Effector memory CD8-positive, alpha-beta T cell (primary cell): Measurements from ENCODE around the gene ORAI1.
A peak's percentile ranks its signal among the peaks of the same experiment; 100 is the strongest.
"Not testable (repeated sequence)": the region's sequence is repeated elsewhere in the genome, so short reads cannot be mapped to it uniquely, and the experiment has no call there.

Experiments
- ATAC-seq: fragments of 150-1000 bp; cut with Tn5 transposase; replicated peaks from 2 replicates; pipeline ENCODE4 v1.10.0; 2021; ENCODE audit warnings: mild to moderate bottlenecking, moderate library complexity
- DNase-seq, 3 experiments: peaks; one replicate each; pipeline ENCODE4 v3.0.0; 2021
- H3K27ac Mint-ChIP-seq, 2 donors: one replicate each; pipeline ENCODE4 v1.8.0; 2022; ENCODE audit warnings: mild to moderate bottlenecking in 2 of 2, mixed read lengths in 2 of 2, moderate library complexity in 2 of 2
- H3K27me3 Mint-ChIP-seq, 2 donors: one replicate each; pipeline ENCODE4 v1.8.0; 2022; ENCODE audit warnings: mixed read lengths in 2 of 2
- H3K36me3 Mint-ChIP-seq: one replicate; pipeline ENCODE4 v1.8.0; 2022; ENCODE audit warnings: mild to moderate bottlenecking, moderate library complexity, mixed read lengths; ENCODE audit not compliant: insufficient read depth
- H3K4me1 Mint-ChIP-seq, 2 donors: one replicate each; pipeline ENCODE4 v1.8.0; 2022; ENCODE audit warnings: low read depth in 2 of 2, mixed read lengths in 2 of 2
- H3K4me3 Mint-ChIP-seq, 2 donors: one replicate each; pipeline ENCODE4 v1.8.0; 2022; ENCODE audit warnings: mild to moderate bottlenecking in 2 of 2, mixed read lengths in 2 of 2, moderate library complexity in 2 of 2
- H3K9me3 Mint-ChIP-seq, 2 donors: one replicate each; pipeline ENCODE4 v1.8.0; 2022; ENCODE audit warnings: mixed read lengths in 2 of 2

Gene ORAI1

GRCh38 chr12:121618659-121619233 is 7.6 kb upstream of the ORAI1 start:
- Mint-ChIP-seq H3K4me3 (no peak overlapping the region), H3K27me3 (no peaks in the 10 kb centered on the region), H3K27ac (no peak overlapping the region), H3K36me3 (peaks cover 18% of the 10 kb centered on the region), H3K4me1 (peaks cover 9 to 14% of the 10 kb centered on the region in 2 donors), H3K9me3 (no peaks in the 10 kb centered on the region)
- ATAC-seq (no peak), DNase-seq (no peak)

- H3K4me3 Mint-ChIP-seq: no peak overlapping the region
- no peaks in the 10 kb centered on the region for H3K27me3 Mint-ChIP-seq
- H3K27ac Mint-ChIP-seq: peak overlapping the region; percentile 4 to 29
- ATAC-seq (no peak), DNase-seq (no peak)
- H3K36me3 Mint-ChIP-seq: peaks cover 19% of the 10 kb centered on the region
- H3K9me3 Mint-ChIP-seq: no peaks in the 10 kb centered on the region
- peaks cover 7 to 10% of the 10 kb centered on the region in 2 donors for H3K4me1 Mint-ChIP-seq
These were observed 5.9 kb upstream of the ORAI1 start for GRCh38 chr12:121620333-121620891.

GRCh38 chr12:121626853-121627640 is 717 bp downstream of the ORAI1 start:
- H3K27ac Mint-ChIP-seq: peak overlapping the region; percentile 97 to 98
- DNase-seq (peak; percentile 77 to 85 (median 81)), ATAC-seq (peak; percentile 56)
- H3K9me3 Mint-ChIP-seq: no peaks in the 10 kb centered on the region
- H3K4me1 Mint-ChIP-seq: peaks cover 49% of the 10 kb centered on the region in 2 donors
- H3K36me3 Mint-ChIP-seq: peaks cover 59% of the 10 kb centered on the region
- no peaks in the 10 kb centered on the region for H3K27me3 Mint-ChIP-seq
- peak overlapping the region; percentile 96 to 97 for H3K4me3 Mint-ChIP-seq

- Mint-ChIP-seq H3K4me1 (peaks cover 58% of the 10 kb centered on the region in 2 donors), H3K36me3 (peaks cover 64% of the 10 kb centered on the region), H3K9me3 (no peaks in the 10 kb centered on the region), H3K27ac (peak overlapping the region; percentile 97 to 98), H3K27me3 (no peaks in the 10 kb centered on the region), H3K4me3 (peak overlapping the region; percentile 96 to 97)
- no peak for ATAC-seq
- DNase-seq: no peak
These were observed 1.7 kb downstream of the ORAI1 start for GRCh38 chr12:121628037-121628436.

- H3K36me3 Mint-ChIP-seq: peaks cover 63% of the 10 kb centered on the region
- no peaks in the 10 kb centered on the region for H3K9me3 Mint-ChIP-seq
- H3K4me1 Mint-ChIP-seq: peaks cover 61 to 62% of the 10 kb centered on the region in 2 donors
- H3K4me3 Mint-ChIP-seq: peak overlapping the region; percentile 96 to 97
- no peak for ATAC-seq
- no peaks in the 10 kb centered on the region for H3K27me3 Mint-ChIP-seq
- H3K27ac Mint-ChIP-seq: peak overlapping the region; percentile 97 to 98
- no peak for DNase-seq
These were observed 2.2 kb downstream of the ORAI1 start for GRCh38 chr12:121628536-121628935.

GRCh38 chr12:121630791-121631355 is 4.5 kb downstream of the ORAI1 start:
- DNase-seq (no peak), ATAC-seq (no peak)
- H3K4me1 Mint-ChIP-seq: peaks cover 60 to 62% of the 10 kb centered on the region in 2 donors
- H3K9me3 Mint-ChIP-seq: no peaks in the 10 kb centered on the region
- H3K27ac Mint-ChIP-seq: peak overlapping the region; percentile 97 to 98
- H3K36me3 Mint-ChIP-seq: peaks cover 61% of the 10 kb centered on the region
- peak overlapping the region; percentile 96 to 97 for H3K4me3 Mint-ChIP-seq
- H3K27me3 Mint-ChIP-seq: no peaks in the 10 kb centered on the region

- ATAC-seq (no peak), DNase-seq (no peak)
- Mint-ChIP-seq H3K36me3 (peaks cover 59% of the 10 kb centered on the region), H3K27me3 (no peaks in the 10 kb centered on the region), H3K27ac (peak overlapping the region; percentile 77 to 98), H3K4me1 (peaks cover 65 to 66% of the 10 kb centered on the region in 2 donors), H3K9me3 (no peaks in the 10 kb centered on the region), H3K4me3 (peak overlapping the region; percentile 96 to 97)
These were observed 6.0 kb downstream of the ORAI1 start for GRCh38 chr12:121632069-121632970.

- not testable (repeated sequence) for H3K27me3 Mint-ChIP-seq, H3K27ac Mint-ChIP-seq, H3K4me3 Mint-ChIP-seq, H3K9me3 Mint-ChIP-seq, DNase-seq, ATAC-seq
- peaks cover 62 to 65% of the 10 kb centered on the region in 2 donors for H3K4me1 Mint-ChIP-seq
- peaks cover 56% of the 10 kb centered on the region for H3K36me3 Mint-ChIP-seq
These were observed 7.5 kb downstream of the ORAI1 start for GRCh38 chr12:121633833-121634196.

GRCh38 chr12:121634836-121635235 is 8.5 kb downstream of the ORAI1 start:
- Mint-ChIP-seq H3K36me3 (peaks cover 50% of the 10 kb centered on the region), H3K4me3 (peak overlapping the region; percentile 52 to 67), H3K9me3 (no peaks in the 10 kb centered on the region), H3K27ac (peak overlapping the region; percentile 41 to 96), H3K27me3 (no peaks in the 10 kb centered on the region), H3K4me1 (peaks cover 54 to 58% of the 10 kb centered on the region in 2 donors)
- ATAC-seq: no peak
- no peak for DNase-seq

- Mint-ChIP-seq H3K36me3 (peaks cover 61% of the 10 kb centered on the region), H3K4me1 (peaks cover 42 to 47% of the 10 kb centered on the region in 2 donors), H3K9me3 (no peaks in the 10 kb centered on the region), H3K4me3 (peak overlapping the region; percentile 75 to 82), H3K27ac (peak overlapping the region; percentile 92 to 96), H3K27me3 (no peaks in the 10 kb centered on the region)
- ATAC-seq (peak; percentile 77), DNase-seq (peak; percentile 36 to 51 (median 42))
These were observed 11.0 kb downstream of the ORAI1 start for GRCh38 chr12:121637231-121637914.

- ATAC-seq (no peak), DNase-seq (no peak)
- Mint-ChIP-seq H3K27ac (peak overlapping the region; percentile 92 to 96), H3K4me1 (peaks cover 34 to 37% of the 10 kb centered on the region in 2 donors), H3K4me3 (peak overlapping the region; percentile 75 to 82), H3K27me3 (no peaks in the 10 kb centered on the region), H3K36me3 (peaks cover 60% of the 10 kb centered on the region), H3K9me3 (no peaks in the 10 kb centered on the region)
These were observed 12.2 kb downstream of the ORAI1 start for GRCh38 chr12:121638298-121639202.

GRCh38 chr12:121641343-121641630 is 15.0 kb downstream of the ORAI1 start:
- DNase-seq (no peak), ATAC-seq (no peak)
- no peaks in the 10 kb centered on the region for H3K9me3 Mint-ChIP-seq
- H3K4me1 Mint-ChIP-seq: peaks cover 24 to 30% of the 10 kb centered on the region in 2 donors
- H3K4me3 Mint-ChIP-seq: no peak overlapping the region
- peaks cover 71% of the 10 kb centered on the region for H3K36me3 Mint-ChIP-seq
- peak overlapping the region; percentile 38 to 87 for H3K27ac Mint-ChIP-seq
- H3K27me3 Mint-ChIP-seq: no peaks in the 10 kb centered on the region
